Spleen (tissue), 7 donors: ENCODE data around the gene CIT.

Experiments used
- CTCF ChIP-seq, 11 experiments: fragments of 200-600 bp in 7 of 11; fragments of 450-650 bp in 4 of 11; sonication (generic) in 4 of 11; IDR thresholded peaks in 8 of 11; conservative IDR thresholded peaks in 3 of 11; 1 replicate in 7 of 11; 2 replicates in 4 of 11; pipeline versions ENCODE4 v1.4.0 to v1.8.0; 2016 to 2021; ENCODE audit warnings: antibody characterized with exemption in 11 of 11, inconsistent platforms in 4 of 11, mild to moderate bottlenecking in 1 of 11
- POLR2A ChIP-seq, 3 donors: fragments of 450-650 bp; IDR thresholded peaks; one replicate each; pipeline ENCODE4 v1.5.1; 2017; ENCODE audit warnings: antibody characterized with exemption in 3 of 3, mild to moderate bottlenecking in 1 of 3
- POLR2AphosphoS5 ChIP-seq, 3 donors: sonication (generic); formaldehyde crosslinking; IDR thresholded peaks; one replicate each; pipeline ENCODE4 v1.5.1; 2017; ENCODE audit warnings: antibody characterized with exemption in 3 of 3
- donor health status: DM: no; HTN: no; CAD: no; lungs with moderate emphysema.
- donor health status: DM: no; HTN: no; CAD: no.
- donor health status: DM: no; HTN: no; CAD: no.

GRCh38 chr12:119894916-119895315, 17.8 kb upstream of the CIT start:
- no peak for TF ChIP-seq CTCF (IDR thresholded peaks at IDR 0.05 in 8 of 11, conservative IDR thresholded peaks at IDR 0.05 in 3 of 11)
- no peak for TF ChIP-seq POLR2A (IDR thresholded peaks at IDR 0.05)
- TF ChIP-seq POLR2AphosphoS5 (IDR thresholded peaks at IDR 0.05), result no peak
